OCI-LY3 (cell line): Measurements from ENCODE around the gene ELOB.

ENCODE experiments used
- H2AFZ ChIP-seq: fragments of 200-600, 300-600 bp; shearing (Covaris generic); 2 replicates; pipeline ENCODE4 v1.6.0; 2014; ENCODE audit warnings: antibody characterized with exemption, low read depth, low read length
- H3K27ac ChIP-seq: fragments of 200-600, 300-600 bp; sonication (generic); 2 replicates; pipeline ENCODE4 v1.5.1; 2014; ENCODE audit warnings: mild to moderate bottlenecking, low read length, moderate library complexity, mixed read lengths
- H3K27me3 ChIP-seq: fragments of 200-600, 300-600 bp; sonication (generic); 2 replicates; pipeline ENCODE4 v1.6.1; 2014; ENCODE audit warnings: low read depth, low read length, mixed read lengths
- H3K36me3 ChIP-seq: fragments of 200-600, 300-600 bp; sonication (generic); replicated peaks from 2 replicates; pipeline ENCODE3; 2014; ENCODE audit warnings: low read depth, low read length, mixed read lengths
- H3K4me1 ChIP-seq: fragments of 300-600, 200-600 bp; sonication (generic); 2 replicates; pipeline ENCODE4 v1.6.1; 2014; ENCODE audit warnings: low read length, mixed read lengths
- H3K4me2 ChIP-seq: fragments of 200-600, 300-600 bp; sonication (generic); 2 replicates; pipeline ENCODE4 v1.6.1; 2014; ENCODE audit warnings: low read length, mixed read lengths
- H3K4me3 ChIP-seq: fragments of 300-600, 200-600 bp; sonication (generic); 2 replicates; pipeline ENCODE4 v1.5.1; 2014; ENCODE audit warnings: antibody characterized with exemption, mild to moderate bottlenecking, low read length, moderate library complexity
- H3K79me2 ChIP-seq: fragments of 300-600, 200-600 bp; shearing (Covaris generic); 2 replicates; pipeline ENCODE4 v1.6.1; 2014; ENCODE audit warnings: mild to moderate bottlenecking, low read length, mixed read lengths
- H3K9ac ChIP-seq: fragments of 300-600, 200-600 bp; shearing (Covaris generic); 2 replicates; pipeline ENCODE4 v1.6.0; 2014; ENCODE audit warnings: mild to moderate bottlenecking, low read length, moderate library complexity
- H3K9me3 ChIP-seq: fragments of 200-600, 300-600 bp; shearing (Covaris generic); 2 replicates; pipeline ENCODE4 v1.6.1; 2014; ENCODE audit warnings: low read length, mixed read lengths; ENCODE audit not compliant: insufficient read depth
- H4K20me1 ChIP-seq: fragments of 200-600, 300-600 bp; sonication (generic); 2 replicates; pipeline ENCODE4 v1.6.1; 2016; ENCODE audit warnings: low read length, mixed read lengths; ENCODE audit not compliant: insufficient read depth
- CTCF ChIP-seq: fragments of 200-600, 300-600 bp; sonication (generic); IDR thresholded peaks from 2 replicates; pipeline ENCODE4 v1.5.1; 2014; ENCODE audit warnings: antibody characterized with exemption, low read length, low read depth
- EZH2phosphoT487 ChIP-seq: fragments of 200-600 bp; shearing (Covaris generic); IDR thresholded peaks from 2 replicates; pipeline ENCODE4 v1.6.1; 2018; ENCODE audit warnings: antibody characterized with exemption, mixed run types, low read depth

The ELOB gene

GRCh38 chr16:2817340-2818271 is 40.5 kb upstream of the ELOB start:
- no peak for TF ChIP-seq CTCF
- TF ChIP-seq EZH2phosphoT487 = no peak
- H3K4me2 ChIP-seq = no peak overlapping the region
- no peak overlapping the region for H3K27ac ChIP-seq

GRCh38 chr16:2816751-2817339 is 39.8 kb upstream of the ELOB start, which contains the start of gene PRSS21:
PRSS21 (plus strand) TSS chr16:2817237; CDS start chr16:2817269, 32 bp downstream.
- no peaks in the 10 kb centered on the region for H3K36me3 ChIP-seq
- H3K9ac ChIP-seq = no peak within 1 kb of the TSS
- no peaks in the 10 kb centered on the region for H3K9me3 ChIP-seq
- H3K27ac ChIP-seq = no peak within 1 kb of the TSS
- no peaks in the 10 kb centered on the region for H4K20me1 ChIP-seq
- H3K4me2 ChIP-seq = no peak within 1 kb of the TSS
- H3K4me3 ChIP-seq = no peak within 1 kb of the TSS
- TF ChIP-seq EZH2phosphoT487 = no peak
- no peak for TF ChIP-seq CTCF
- no peaks in the 10 kb centered on the region for H3K4me1 ChIP-seq
- peaks cover 2% of the 10 kb centered on the region; the same call in 1 of the 2 replicates for H3K27me3 ChIP-seq
- no peaks in the 10 kb centered on the region for H3K79me2 ChIP-seq
- no peak within 1 kb of the TSS for H2AFZ ChIP-seq

More at GRCh38 chr16:2817340-2818271, 40.5 kb upstream of the ELOB start:
- no peak overlapping the region for H2AFZ ChIP-seq
- H3K9ac ChIP-seq = no peak overlapping the region
- no peaks in the 10 kb centered on the region for H4K20me1 ChIP-seq
- no peak overlapping the region for H3K4me3 ChIP-seq
- peaks cover 6% of the 10 kb centered on the region; the same call in 1 of the 2 replicates for H3K27me3 ChIP-seq
- H3K79me2 ChIP-seq = no peaks in the 10 kb centered on the region
- no peaks in the 10 kb centered on the region for H3K36me3 ChIP-seq
- no peaks in the 10 kb centered on the region for H3K4me1 ChIP-seq
- H3K9me3 ChIP-seq = no peaks in the 10 kb centered on the region

- Histone ChIP-seq H3K27ac (no peak overlapping the region), H3K4me2 (no peak overlapping the region), H3K9ac (no peak overlapping the region)
Measured at GRCh38 chr16:2815299-2815771, 38.3 kb upstream of the ELOB start.

More at GRCh38 chr16:2815299-2815771, 38.3 kb upstream of the ELOB start:
- H3K4me1 ChIP-seq = no peaks in the 10 kb centered on the region
- TF ChIP-seq CTCF (no peak), EZH2phosphoT487 (no peak)
- H4K20me1 ChIP-seq = no peaks in the 10 kb centered on the region
- H3K9me3 ChIP-seq = no peaks in the 10 kb centered on the region
- H3K79me2 ChIP-seq = no peaks in the 10 kb centered on the region
- H3K36me3 ChIP-seq = no peaks in the 10 kb centered on the region
- no peak overlapping the region for H3K4me3 ChIP-seq
- peaks cover 3% of the 10 kb centered on the region; the same call in 1 of the 2 replicates for H3K27me3 ChIP-seq
- H2AFZ ChIP-seq = no peak overlapping the region
